ENCODE data around the gene LSMEM2.
"Not testable (repeated sequence)": the region's sequence is repeated elsewhere in the genome, so short reads cannot be mapped to it uniquely, and the experiment has no call there.

LSMEM2 gene

DNA sequence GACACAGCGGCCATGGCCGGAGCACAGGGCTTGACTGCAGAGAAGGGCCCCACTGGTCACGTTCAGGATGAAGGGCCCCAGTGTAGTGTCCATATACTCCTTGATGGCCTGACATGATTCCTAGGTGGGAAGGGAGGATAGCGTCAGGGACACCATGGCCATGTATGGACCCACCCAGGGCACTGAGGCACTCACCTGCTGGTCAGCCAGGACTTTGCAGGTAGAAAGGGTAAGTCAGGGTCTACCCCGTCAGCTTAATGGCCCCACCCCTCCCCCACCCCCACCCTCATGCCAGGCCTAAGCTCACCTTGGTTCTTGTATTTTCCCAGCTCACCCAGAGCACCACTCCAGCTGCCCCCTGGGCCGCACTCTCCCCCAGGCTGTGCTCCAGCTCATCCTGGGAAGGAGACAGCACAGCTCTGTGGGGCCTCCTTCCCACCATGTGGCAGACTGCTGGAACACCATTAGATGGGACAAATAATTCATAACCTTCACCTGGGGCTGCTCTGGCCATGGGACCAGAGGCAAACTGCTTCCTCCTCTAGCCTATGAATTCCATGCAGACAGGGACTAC, 21.9 kb downstream of the LSMEM2 start:
- DNase-seq = no peak

DNA sequence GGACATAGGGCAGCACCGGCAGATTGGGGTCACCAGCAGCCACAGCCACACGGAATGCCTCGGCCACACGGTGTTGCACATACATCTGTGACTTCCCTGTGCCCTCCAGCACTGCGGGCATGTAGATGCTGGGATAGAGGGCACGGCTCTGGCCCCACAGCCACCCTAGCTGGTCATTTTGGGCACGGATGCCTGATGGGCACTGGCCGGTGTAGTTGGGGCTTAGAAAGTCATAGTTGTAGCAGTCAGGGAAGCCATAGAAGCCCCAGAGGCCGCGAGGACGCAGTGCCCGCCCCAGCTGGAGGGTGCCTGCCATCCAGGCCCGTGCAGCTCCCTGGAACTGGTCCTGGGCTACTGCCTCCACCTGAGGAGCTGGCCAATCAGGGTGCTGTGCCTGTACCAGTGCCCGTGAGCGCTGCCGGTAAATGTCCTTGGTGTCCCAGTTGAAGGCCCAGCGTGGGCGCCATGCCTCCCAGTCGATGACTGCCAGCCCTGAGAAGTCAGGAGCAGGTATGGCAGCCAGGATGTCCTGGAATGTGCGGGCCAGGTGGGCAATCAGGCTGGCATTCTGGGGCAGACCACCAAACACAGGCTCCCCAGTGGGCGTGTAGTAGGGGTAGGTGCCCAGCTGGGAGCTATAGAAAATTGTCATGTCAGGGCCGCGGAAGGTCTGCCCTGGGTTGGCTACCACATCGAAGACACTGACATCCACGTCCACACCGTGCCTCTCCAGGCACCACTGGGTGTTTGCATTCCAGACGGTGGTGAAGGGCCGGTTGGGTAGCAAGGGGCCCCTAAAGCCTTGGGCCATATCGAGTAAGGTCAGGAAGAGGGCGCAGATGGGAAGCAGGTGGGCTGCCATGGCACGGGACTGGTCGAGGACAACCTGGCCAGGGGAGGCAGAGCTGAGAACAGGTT, 23.5 kb downstream of the LSMEM2 start:
- no peak for DNase-seq

DNA sequence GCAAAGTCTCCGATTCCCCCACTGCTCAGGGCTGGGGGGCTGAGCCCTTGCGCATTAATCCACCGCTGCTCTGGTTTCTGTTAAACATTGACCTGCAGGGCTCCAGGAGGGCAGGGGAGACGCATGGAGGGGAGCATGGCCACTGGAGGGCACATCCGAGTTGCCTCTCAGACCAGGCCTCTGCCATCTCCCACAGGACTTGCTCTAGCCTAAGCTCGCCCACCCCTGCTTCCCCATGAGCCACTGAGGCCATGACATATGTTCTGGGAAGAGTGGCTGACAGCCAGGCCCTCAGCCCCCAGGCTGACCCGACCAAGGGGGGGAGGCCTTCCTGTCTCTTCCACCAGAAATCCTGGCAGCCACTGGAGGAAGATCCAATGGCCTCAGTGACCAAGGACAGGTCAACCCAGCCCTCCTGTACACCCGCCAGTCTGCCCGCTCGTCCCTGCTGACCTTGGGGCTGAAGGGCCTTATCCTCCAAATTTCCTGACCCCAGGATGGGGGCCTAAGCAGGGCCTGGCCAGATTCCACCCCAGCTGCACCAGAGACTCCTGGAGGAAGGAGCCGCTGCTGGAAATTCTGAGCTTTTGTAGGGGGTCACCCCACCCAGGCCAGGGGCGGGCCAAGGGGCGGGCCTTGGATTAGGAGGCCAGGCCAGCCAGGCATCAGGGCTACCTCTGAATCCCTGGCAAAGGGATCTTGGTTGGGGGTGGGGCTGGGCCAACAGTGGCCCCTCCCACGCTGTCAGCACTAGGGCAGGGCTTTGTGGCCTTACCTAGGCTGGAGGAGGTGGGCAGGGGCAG, 24.3 kb downstream of the LSMEM2 start, which contains the start of gene HYAL1:
Gene HYAL1, minus strand, starts transcription at position 562 of the 803 bp plus-strand sequence. CDS start 618 bp downstream, outside the sequence.
- DNase-seq = no peak

DNA sequence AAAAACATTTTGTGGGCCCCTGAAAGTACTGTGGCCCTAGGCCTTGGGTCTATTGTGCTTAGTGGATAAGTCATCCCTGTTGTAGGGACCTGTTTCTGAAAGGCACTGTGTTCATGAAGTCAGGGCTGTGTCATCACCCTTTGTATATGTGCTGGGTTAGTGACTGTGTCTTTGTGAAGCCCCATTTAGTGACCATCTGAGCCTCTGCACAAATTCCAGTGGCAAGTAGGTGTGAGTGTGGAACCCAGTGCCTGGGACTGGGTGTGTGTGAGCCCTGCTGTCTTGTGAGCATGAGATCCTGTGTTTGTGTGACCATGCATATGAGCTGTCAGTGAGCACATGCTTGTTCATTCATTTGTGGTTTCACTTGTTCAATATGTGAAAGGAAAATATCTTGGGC, 25.7 kb downstream of the LSMEM2 start:
- DNase-seq = no peak

DNA sequence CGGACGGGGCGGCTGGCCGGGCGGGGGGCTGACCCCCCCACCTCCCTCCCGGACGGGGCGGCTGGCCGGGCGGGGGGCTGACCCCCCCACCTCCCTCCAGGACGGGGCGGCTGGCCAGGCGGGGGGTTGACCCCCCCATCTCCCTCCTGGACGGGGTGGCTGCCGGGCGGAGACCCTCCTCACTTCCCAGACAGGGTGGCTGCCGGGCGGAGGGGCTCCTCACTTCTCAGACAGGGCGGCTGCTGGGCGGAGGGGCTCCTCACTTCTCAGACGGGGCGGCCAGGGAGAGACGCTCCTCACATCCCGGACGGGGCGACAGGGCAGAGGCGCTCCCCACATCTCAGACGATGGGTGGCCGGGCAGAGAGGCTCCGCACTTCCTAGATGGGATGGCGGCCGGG, 33.2 kb downstream of the LSMEM2 start:
- not testable (repeated sequence) for DNase-seq

DNA sequence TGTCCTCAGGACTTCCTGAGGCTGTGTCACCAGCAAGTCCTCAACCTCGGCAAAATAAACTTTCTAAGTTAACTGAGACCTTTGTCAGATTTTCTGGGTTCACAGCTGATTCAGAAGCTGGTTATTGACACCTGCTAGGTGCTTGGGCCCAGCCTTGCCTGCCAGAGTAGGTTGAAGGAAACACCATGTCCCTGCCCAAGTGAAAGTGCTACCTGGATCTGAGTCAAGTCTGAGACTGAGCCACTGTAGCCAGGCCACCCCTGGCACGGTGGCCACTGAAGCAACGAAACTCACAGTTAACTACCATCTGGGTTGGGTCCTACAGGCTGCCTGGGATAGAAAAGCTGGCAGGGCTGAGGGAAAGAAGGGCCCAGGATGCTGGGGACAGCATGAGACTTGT, 35.5 kb downstream of the LSMEM2 start:
- DNase-seq = no peak

DNA sequence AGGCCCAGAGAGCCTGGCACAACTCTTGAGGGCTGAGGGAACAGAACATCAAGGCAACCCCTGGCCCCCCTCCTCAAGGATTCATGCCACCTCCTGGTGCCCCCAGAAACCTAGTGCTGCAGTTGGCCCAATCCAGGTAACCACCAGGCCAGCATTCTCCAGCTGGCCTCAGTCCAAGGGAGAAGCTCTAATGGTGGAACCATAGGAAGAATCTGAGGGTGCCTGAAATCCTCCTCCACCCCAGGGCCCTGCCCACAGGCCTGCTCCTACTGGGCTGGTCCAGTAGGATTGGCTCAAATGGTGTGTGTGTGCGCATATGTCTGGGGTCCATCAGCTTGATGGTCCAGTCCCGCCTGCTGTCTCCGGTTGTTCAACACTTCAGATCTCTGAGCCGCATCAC, 35.9 kb downstream of the LSMEM2 start:
- DNase-seq = no peak

DNA sequence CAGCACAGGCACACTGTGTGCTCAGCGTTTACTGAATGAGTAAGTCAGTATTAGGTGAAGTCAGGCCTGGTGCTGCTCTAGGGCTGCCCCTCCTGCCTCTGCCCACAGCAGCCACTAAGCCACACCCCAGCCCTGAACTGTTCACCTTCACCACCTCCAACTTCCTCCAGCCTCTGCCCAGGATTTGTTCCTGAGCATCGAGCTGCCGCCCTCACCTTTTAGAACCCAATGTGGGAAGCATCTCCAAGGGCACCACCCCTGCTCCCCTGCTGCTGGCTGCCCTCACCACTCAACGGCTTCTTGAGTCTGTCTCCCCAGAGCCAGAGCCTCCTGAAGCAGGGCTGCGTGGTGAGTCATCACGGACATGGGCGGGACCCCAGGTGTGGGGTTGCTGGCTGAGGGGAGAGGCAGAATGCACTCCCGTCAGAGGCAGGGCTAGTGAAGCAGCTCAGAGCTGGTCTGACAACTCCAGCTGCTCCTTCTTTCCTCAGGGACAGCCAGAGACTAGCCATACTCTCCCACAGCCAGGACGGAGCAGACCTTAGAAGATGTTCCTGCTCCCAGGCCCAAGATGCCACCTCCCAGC, 37.9 kb downstream of the LSMEM2 start:
- DNase-seq = no peak

DNA sequence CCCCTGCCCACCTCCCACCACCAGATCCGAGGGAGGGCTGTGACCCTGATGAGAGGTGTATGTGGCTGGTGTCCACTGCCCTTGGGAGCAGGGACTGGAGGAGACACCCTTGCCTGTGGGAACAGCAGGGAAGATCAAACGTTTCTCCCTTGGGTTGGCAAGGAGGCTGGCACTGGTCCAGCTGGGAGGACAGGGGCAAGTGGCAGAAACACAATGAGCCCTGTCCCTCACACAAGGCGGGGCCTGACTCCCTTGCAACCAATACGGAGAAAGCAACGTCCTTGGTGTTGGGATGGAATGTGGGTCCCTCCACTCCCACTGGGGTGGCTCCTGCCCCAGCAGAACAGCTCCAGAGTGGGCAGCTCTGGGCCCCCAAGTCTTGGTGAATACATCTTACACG, 38.4 kb downstream of the LSMEM2 start:
- no peak for DNase-seq

DNA sequence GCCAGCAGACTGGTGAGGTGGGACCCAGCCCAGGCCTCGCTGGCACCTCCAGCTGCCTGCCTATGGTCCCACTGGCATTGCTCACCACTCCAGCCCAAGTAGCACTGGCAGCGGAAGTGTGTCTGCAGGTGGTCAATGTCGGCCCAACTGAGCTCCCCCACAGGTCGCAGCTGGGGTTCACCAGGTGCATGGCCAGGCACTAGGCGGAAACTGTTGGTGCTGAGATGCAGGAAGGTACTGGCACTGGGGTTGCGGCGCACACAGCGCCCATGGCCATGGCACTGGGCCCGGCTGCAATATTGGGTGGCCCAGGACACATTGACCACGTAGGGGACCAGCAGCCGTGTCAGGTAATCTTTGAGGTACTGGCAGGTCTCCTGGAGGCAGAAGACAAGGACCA, 39.3 kb downstream of the LSMEM2 start:
- no peak for DNase-seq

DNA sequence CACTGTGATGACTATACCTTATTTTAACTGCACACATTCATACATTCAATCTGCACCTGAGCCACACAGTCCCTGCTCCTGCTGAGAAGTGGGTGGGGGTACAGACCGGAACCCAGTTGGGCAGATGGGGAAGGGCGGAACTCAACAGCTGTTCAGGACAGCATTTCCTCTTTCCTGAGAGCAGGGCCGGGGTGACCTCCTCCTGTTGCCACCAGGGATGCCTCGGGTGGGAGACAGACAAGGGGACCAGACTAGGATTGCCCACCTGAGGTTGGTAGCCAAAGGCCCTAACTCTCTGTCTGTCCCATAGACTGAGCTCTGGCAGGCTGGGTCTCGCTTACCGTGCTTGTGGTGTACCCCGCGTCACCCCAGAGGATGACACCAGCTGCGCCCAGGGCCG, 39.7 kb downstream of the LSMEM2 start:
- DNase-seq = no peak

DNA sequence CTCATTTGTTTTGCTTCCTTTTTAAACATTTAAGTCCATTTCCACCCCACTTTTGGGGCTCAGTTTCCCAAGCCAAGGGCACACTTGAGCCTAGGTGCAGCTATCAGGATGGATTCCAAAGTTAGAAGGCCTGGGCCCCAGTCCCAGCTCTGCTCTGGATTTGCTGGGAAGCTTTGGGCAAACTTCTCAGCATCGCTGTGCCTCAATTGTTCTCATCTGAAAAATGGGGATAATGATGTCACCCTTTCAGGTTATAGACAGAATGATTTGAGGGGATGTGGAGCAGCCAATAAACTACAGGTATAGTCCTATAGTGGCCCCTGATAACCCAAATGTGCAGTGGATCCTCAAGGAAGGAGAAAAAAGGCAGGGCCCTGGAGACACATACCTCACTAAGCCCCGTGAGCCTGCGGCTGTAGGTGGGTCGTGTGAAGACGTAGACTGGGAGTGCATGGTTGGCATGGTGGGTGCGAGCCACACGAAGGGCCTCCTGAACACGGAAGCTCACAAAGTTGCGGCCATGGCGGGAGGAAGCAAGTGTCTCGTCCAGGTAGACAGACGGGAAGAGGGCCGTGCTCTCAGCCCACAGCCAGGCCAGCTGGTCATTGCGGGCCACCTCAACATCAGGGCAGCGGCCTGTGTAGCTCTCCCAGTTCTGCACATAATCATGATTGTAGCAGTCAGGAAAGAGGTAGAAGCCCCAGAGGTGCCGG, 40.5 kb downstream of the LSMEM2 start:
- DNase-seq = no peak

DNA sequence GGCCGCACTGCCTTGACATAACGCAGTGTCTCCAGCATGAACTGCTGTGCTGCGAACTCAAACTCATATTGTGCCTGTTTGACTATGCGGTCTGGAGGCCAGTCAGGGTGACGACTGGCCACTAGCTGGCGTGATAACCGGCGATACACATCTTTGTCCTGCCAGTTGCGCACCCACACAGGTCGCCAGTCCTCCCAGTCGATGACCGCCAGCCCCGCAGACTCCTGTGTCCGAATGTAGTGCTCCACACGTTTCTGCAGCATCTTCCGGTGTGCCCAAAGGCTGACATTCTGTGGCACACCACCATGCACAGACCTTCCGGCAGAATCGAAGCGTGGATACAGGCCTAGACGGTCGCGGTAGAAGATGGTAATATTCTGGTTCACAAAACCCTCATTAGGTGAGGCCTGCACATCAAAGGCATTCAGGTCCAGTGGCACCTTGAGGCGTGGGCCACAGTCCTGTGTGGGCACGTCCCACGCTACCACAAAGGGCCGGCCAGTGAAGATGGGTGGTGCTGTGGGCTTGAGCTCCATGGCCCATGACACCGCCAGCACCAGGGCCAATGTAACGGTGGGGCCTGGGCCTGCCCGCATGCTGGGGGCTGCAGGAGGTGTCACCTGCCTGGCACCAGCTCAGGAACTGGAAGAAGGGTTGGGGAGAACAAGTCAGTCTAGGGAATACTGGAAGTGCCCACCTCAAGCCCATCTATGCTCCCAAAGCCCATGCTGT, 41.2 kb downstream of the LSMEM2 start:
- no peak for DNase-seq

DNA sequence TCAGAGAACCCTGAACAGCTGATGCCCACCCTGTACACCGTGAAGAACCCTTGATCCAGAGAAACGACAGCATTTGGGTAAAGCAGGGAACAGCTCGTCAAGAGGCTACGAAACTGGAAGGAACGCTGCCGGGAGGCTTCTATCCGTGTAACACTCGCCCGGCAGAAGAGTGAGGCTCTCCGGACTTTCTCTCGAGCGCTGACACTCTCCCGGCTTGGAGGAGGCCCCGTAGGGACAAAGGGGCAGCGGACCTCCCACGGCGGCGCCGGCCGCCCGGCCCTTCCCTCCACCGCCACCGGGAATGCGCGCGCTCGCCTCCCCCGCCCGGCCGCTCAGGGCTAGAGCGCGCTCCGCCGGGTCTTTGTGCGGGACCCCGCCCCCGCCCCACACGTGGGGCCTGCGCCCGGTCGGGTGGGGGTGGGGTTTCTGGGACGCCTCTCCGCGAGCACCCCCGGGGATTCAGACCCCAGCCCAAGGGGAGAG, 42.0 kb downstream of the LSMEM2 start:
- DNase-seq = peak in 1 of 2 experiments; percentile 77

DNA sequence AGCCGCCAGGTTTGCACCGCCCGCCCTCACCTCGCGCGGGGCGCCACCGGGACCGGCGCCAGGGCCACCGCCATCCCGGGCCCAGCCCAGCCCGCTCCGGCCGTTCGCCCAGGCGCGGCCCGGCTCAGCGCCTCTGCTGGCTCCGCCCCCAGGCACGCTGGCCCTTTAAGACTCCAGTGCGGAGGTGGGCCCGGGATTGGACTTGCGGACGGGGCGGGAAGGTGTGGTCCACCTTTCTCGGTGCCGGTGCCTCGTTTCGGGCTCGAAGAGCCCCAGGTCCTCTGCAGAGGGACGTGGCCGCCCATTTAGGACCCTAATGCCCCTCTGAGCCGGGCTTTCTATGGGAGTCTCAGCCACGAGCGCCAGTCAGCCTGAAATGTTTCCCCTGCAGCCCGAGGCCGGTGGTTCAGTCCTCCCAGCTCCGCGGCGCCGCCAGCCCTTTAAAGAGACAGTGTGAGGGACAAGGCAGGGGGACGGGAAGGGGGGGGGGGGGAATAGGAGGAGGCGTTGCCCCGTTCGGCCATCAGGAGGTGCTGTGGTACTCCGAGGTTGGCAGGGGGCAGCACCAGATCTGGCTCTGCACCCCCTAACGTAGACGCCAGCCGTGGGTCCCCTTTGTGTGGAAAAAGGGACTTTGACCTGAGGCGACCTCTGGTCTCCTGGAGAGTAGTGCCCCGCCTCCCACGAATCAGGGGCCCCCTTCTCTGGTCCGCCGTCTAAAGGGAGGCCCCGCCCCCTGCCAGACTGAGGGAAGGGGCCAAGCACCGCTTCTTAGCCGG, 42.6 kb downstream of the LSMEM2 start:
- peak; percentile 39 to 80 for DNase-seq

DNA sequence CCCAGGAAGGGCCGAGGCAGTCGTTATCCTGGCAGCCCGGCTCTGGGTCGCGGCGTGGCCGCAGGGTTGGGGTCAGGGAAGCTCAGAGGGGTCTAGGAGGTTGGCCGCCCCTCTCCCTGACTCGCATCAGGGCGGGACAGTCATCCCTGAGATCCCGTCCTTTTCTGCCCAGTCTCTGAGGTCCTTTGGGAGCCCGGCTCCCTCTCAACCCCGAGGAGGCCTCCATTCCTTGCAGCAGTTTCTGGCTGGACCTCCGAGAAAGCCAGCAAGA, 43.2 kb downstream of the LSMEM2 start:
- DNase-seq = no peak

DNA sequence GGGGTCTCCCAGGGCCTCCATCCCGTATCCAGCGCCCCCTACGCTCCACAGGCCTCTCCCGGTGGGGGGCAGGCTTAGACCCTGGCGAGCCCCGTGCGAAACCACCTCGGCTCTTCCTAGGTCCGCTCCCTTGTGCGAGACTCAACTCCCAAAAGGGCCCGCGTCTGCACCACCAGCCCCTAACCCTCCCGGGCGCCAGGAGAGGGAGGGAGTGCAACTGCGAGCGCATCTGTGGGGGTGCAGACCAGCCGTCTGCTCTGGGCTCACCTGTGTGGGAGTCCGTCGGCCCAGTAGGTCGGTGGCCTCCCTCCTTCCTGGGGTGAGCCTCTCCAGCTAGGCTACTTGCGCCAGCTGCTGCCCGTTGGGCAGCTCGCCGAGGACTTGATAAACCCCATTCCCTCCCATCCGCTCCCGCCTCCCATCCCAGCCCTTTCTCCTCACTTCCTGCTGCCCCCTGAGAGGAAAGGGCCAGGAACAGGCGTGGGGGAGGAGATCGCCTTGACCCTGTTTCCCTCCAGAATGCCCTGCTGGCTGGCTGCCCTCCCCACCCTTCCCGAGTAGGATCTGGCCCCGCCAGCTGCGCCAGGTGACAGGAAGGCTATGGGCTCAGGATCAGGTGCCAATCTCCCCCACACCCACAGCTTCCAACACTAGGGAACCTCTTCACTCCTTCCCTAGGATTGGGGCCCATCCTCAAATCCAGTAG, 43.7 kb downstream of the LSMEM2 start, which contains the start of gene HYAL2:
Gene HYAL2, minus strand, starts transcription at position 360 of the 706 bp plus-strand sequence. CDS start 2,256 bp downstream, outside the sequence.
- DNase-seq = no peak

DNA sequence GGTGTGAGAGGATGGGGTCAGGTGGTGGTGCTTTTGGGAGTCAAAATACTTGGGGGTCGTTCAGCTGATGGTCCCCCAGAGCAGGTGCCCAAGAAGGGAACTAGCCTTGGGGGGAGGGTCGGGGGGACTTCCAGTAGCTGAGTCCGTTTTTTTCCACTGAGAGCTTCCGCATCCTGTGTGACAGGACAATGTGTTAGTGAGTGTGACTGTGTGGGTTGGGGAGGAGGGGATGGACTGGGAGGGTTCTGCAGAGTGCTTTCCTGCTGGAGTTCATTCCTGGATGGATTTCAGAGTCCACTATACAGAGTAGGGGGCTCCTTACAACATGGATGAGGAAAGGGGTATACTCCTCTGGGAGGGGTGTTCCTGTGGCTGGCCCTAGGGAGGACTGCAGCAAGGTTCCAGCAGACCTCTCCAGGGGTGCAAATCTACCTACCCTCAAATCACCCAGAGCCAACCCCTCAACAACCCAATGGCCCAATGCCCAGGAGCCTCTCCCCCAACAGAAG, 44.3 kb downstream of the LSMEM2 start:
- no peak for DNase-seq

DNA sequence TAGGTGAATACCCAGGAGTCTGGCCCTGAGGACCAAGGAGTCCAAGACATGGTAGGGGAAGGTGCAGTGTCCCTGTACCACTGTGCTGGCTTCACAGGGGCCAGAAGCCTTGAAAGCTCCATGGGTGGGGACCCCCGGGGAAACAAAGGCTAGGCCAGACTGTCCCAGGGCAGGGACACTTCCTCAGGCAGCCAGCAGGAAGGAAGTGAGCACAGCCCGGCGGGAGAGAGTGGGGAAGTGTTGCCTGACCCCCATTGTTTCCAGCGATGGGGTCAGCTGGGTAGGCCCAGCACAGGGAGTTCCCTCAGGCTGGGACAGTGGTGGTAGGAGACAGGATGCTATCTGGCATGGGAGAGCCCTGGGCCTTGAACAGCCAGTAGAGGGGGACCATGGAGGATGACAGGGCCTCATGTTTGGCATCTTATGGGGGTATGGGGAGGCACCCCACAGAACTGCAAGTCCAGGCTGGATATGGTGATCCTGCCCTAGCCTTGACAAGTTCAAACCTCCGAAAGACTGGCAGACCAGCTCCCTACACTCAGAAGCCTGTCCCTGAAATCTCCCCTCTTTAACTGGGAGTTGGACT, 44.8 kb downstream of the LSMEM2 start:
- DNase-seq = no peak
